ENCODE data around the gene CNTNAP2.

DNA sequence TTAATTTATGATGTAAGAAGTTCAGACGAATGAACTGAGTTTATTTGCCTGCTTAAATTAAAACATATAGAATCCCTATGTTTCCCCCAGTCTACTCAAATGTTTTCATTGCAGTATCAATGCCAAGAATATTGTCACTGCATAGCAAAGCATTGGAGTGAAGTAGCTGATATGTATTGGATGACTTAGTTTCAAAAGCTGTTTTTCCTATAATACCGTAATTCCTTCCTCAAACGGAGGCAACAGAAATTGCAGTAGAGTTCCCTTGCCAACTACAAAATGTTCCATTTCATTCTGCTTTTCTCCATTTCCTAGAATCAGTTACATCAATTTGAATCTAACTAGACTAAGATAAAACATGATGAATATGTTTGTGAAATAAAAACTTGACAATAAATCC is 174.1 kb downstream of the CNTNAP2 start:
- TF ChIP-seq, protein P1, sequence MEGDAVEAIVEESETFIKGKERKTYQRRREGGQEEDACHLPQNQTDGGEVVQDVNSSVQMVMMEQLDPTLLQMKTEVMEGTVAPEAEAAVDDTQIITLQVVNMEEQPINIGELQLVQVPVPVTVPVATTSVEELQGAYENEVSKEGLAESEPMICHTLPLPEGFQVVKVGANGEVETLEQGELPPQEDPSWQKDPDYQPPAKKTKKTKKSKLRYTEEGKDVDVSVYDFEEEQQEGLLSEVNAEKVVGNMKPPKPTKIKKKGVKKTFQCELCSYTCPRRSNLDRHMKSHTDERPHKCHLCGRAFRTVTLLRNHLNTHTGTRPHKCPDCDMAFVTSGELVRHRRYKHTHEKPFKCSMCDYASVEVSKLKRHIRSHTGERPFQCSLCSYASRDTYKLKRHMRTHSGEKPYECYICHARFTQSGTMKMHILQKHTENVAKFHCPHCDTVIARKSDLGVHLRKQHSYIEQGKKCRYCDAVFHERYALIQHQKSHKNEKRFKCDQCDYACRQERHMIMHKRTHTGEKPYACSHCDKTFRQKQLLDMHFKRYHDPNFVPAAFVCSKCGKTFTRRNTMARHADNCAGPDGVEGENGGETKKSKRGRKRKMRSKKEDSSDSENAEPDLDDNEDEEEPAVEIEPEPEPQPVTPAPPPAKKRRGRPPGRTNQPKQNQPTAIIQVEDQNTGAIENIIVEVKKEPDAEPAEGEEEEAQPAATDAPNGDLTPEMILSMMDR (IDR thresholded peaks at IDR 0.05), result no peak
- TF ChIP-seq POLR2AphosphoS5 (IDR thresholded peaks at IDR 0.05) (no peak), POLR2A (IDR thresholded peaks at IDR 0.05) (no peak), EP300 (IDR thresholded peaks at IDR 0.05) (no peak)

Data from suprapubic skin (tissue), 4 donors.